Spleen (tissue), 7 donors: ENCODE measurements around the gene CELF6.

Experiments used
- CTCF ChIP-seq, 11 experiments: fragments of 200-600 bp in 7 of 11; fragments of 450-650 bp in 4 of 11; sonication (generic) in 4 of 11; IDR thresholded peaks in 8 of 11; conservative IDR thresholded peaks in 3 of 11; 1 replicate in 7 of 11; 2 replicates in 4 of 11; pipeline versions ENCODE4 v1.4.0 to v1.8.0; 2016 to 2021; ENCODE audit warnings: antibody characterized with exemption in 11 of 11, inconsistent platforms in 4 of 11, mild to moderate bottlenecking in 1 of 11
- POLR2A ChIP-seq, 3 donors: fragments of 450-650 bp; IDR thresholded peaks; one replicate each; pipeline ENCODE4 v1.5.1; 2017; ENCODE audit warnings: antibody characterized with exemption in 3 of 3, mild to moderate bottlenecking in 1 of 3
- donor health status: DM: no; HTN: no; CAD: no; lungs with moderate emphysema.
- donor health status: DM: no; HTN: no; CAD: no.
- donor health status: DM: no; HTN: no; CAD: no.

GRCh38 chr15:72288796-72289596 lies 31.0 kb downstream of the CELF6 start:
- TF ChIP-seq CTCF (IDR thresholded peaks at IDR 0.05 in 8 of 11, conservative IDR thresholded peaks at IDR 0.05 in 3 of 11), result no peak
- TF ChIP-seq POLR2A (IDR thresholded peaks at IDR 0.05), result no peak
